ENCODE data around the gene TGFBR2. TPM values are rescaled to one million over a fixed set of nuclear protein-coding genes. Genes with fewer than 3 reads are reported as not detected.

TGFBR2 gene
- total and polyA plus RNA-seq, 8 donors = 109 to 269 (median 122) TPM

DNA sequence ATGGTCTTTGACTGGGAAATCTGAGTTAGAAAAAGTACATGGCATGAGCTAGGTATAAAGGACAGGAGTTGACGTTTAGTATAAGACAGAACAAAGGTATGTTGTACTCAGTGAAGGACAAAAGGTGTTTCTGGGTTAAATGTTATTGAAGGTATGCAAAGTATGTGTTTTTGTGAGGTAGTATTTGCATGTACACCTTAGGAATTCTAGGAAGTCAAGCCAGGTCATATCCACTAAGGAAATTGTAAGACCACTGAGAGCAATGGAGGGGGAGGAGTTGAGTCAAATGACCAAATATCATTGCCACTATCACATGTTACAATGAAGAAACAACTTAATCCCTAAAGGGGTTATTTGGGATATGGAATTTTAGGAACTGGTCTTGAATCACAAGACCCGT is 24.4 kb upstream of the TGFBR2 start:
- H3K4me3 ChIP-seq = no peak overlapping the region
- H3K27me3 ChIP-seq = no peaks in the 10 kb centered on the region
- no peaks in the 10 kb centered on the region for H3K9me3 ChIP-seq
- no peaks in the 10 kb centered on the region for H3K36me3 ChIP-seq
- H3K27ac ChIP-seq = no peak overlapping the region
- ATAC-seq (no peak), DNase-seq (no peak)
- intact Hi-C loops (cut with DNase I) = no loop called here
- peaks cover 0 to 14% of the 10 kb centered on the region in 2 donors for H3K4me1 ChIP-seq
- TF ChIP-seq, protein P1, sequence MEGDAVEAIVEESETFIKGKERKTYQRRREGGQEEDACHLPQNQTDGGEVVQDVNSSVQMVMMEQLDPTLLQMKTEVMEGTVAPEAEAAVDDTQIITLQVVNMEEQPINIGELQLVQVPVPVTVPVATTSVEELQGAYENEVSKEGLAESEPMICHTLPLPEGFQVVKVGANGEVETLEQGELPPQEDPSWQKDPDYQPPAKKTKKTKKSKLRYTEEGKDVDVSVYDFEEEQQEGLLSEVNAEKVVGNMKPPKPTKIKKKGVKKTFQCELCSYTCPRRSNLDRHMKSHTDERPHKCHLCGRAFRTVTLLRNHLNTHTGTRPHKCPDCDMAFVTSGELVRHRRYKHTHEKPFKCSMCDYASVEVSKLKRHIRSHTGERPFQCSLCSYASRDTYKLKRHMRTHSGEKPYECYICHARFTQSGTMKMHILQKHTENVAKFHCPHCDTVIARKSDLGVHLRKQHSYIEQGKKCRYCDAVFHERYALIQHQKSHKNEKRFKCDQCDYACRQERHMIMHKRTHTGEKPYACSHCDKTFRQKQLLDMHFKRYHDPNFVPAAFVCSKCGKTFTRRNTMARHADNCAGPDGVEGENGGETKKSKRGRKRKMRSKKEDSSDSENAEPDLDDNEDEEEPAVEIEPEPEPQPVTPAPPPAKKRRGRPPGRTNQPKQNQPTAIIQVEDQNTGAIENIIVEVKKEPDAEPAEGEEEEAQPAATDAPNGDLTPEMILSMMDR (IDR thresholded peaks at IDR 0.05) = no peak

DNA sequence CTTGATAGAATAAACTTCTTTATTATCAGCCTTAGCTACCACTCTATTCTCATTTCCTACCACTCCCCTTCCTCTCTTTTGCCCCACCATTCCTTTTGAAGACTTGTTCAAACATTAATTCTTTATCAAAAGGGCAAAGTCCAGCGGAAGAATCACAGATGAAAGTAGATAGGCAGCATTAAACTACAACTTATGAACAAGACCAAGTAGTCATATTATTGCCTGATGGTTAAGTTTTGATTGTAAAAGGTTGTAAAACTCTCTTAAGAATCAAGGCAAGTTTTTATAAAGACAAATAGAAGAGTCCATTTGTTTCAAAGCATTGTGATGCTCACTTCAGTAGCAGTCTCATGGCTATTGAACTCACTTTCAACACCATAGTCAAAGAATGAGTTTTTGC is 22.4 kb upstream of the TGFBR2 start:
- TF ChIP-seq, protein P1 (IDR thresholded peaks at IDR 0.05) = no peak
- no peaks in the 10 kb centered on the region for H3K9me3 ChIP-seq
- no peak overlapping the region for H3K4me3 ChIP-seq
- DNase-seq = no peak
- H3K27ac ChIP-seq = no peak overlapping the region
- H3K4me1 ChIP-seq = peaks cover 0 to 1% of the 10 kb centered on the region in 2 donors
- ATAC-seq = no peak
- no peaks in the 10 kb centered on the region for H3K27me3 ChIP-seq
- no peaks in the 10 kb centered on the region for H3K36me3 ChIP-seq
- intact Hi-C loops (cut with DNase I) = no loop called here

DNA sequence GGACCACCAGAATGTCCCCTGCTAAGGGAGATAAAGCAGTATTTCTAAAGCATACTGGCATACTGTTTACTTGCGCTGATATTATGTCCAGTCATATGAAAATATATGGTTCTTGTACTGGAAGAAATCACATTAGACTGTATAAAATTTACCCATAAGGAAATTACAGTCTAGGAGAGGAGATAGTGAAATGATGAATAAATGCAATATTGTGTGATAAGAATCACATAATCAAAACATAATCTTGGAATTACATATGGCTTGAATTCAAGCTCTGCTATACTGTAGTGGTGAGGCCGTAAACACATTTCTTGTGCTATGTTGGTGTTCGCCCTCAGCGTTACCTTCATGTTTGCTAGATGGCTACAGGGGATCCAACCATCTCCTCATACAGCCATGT is 20.7 kb upstream of the TGFBR2 start:
- TF ChIP-seq, protein P1 (IDR thresholded peaks at IDR 0.05) = no peak
- Histone ChIP-seq H3K4me1 (no peaks in the 10 kb centered on the region), H3K36me3 (no peaks in the 10 kb centered on the region), H3K27ac (no peak overlapping the region), H3K27me3 (no peaks in the 10 kb centered on the region), H3K4me3 (no peak overlapping the region), H3K9me3 (no peaks in the 10 kb centered on the region)
- intact Hi-C loops (cut with DNase I) = no loop called here
- DNase-seq (no peak), ATAC-seq (no peak)

DNA sequence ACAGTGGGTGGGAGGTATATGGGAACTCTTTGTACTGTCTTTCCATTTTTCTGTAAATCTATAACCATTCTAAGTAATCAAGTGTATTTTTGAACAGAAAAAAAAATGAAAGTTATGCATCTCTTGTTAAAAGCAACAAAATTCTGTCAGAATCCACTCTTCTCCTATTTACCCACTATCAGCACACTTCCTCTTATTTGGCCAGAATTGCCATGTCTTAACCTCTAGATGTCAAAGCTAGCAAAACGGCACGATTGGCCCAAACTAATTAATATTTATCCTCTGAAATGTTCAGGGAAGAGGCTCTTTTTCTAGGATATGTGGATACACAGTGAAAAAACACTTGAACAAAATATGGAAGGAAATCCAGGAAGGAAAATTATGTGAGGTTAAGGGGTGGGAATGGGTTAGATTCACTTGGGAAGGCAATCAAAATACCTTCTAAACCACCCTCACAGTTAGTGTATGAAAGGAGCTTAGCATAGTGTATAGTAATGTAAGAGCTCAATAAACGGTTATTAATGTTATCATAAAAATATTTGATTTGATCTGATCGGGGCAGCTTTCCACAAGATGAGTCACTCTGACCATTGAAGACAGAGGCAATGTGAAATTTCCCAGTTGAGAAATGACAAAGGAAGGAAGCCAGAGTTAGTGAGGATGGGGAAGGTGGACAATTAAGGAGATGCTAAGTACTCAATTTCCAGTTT is 20.1 kb upstream of the TGFBR2 start:
- Histone ChIP-seq H3K4me3 (no peak overlapping the region), H3K4me1 (no peaks in the 10 kb centered on the region), H3K36me3 (no peaks in the 10 kb centered on the region), H3K27me3 (no peaks in the 10 kb centered on the region), H3K9me3 (no peaks in the 10 kb centered on the region), H3K27ac (no peak overlapping the region)
- intact Hi-C loops (cut with DNase I) = no loop called here
- DNase-seq = no peak
- no peak for ATAC-seq
- TF ChIP-seq, protein P1 (IDR thresholded peaks at IDR 0.05) = no peak

DNA sequence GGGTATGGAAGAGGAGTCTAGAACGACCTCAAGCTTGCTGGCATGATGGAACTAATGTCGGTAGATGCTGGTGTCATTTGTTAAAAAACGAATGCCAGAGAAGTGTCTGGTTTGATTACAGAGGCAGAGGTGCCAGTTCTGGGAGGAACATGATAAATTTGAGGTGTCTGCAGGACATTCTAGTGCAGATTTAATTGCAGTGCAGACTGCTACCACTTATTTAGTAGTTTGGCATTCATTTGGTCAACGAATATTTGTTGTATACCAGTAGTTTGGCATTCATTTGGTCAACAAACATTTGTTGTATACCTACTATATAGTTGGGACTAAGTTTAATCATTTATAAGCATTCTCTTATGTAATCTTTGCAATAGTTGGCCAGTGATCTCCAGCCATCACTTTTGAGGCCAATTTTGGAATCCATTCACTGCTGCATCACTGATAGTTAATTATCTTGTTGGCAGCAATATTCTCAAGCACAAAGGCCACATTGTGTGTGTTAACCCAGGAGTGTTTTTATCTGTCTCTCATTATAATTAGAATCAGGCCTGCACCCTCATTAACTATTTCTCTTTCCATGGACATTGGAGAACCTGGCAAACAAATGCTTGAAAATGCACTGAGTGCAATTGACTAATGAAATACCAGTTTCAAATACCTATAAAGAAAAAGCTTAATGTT is 19.5 kb upstream of the TGFBR2 start:
- Histone ChIP-seq H3K4me1 (no peaks in the 10 kb centered on the region), H3K9me3 (peaks cover 0 to 5% of the 10 kb centered on the region in 2 donors), H3K27ac (no peak overlapping the region), H3K36me3 (no peaks in the 10 kb centered on the region), H3K27me3 (no peaks in the 10 kb centered on the region), H3K4me3 (no peak overlapping the region)
- no peak for DNase-seq
- intact Hi-C loops (cut with DNase I) = no loop called here
- no peak for ATAC-seq
- TF ChIP-seq, protein P1 (IDR thresholded peaks at IDR 0.05) = no peak

Measured in left lung (tissue), 10 donors.